SK-MEL-5 (cell line): ENCODE results near the gene KIZ. TPM values are rescaled to one million over a fixed set of nuclear protein-coding genes. Genes with fewer than 3 reads are reported as not detected.
A peak's percentile ranks its signal among the peaks of the same experiment; 100 is the strongest.

ENCODE experiments used
- DNase-seq: peaks from one replicate; pipeline ENCODE4 v3.0.0-alpha.2; 2016; ENCODE audit warnings: low read depth, low spot score
- in situ Hi-C: cut with HindIII; loops from 2 replicates; pipeline ENCODE4 v1.10.0; 2016; ENCODE audit warnings: low sequenced_read_pairs, high pct_unique_total_duplicates, low pct_unique_long_range_greater_than_20kb
- polyA plus RNA-seq, 2 experiments: library from polyadenylated mRNA; depleted of rRNA; stranded (reverse); fragments of >200 nt; gene quantifications; 2 replicates each; pipeline ENCODE4 v1.2.3, GENCODE V29; 2015
- total RNA-seq: library from RNA; depleted of rRNA; stranded (reverse); fragments of >200 nt; shearing (Covaris generic); gene quantifications from 2 replicates; pipeline ENCODE4 v1.2.3, GENCODE V29; 2014; rRNA removed

KIZ gene, protein sequence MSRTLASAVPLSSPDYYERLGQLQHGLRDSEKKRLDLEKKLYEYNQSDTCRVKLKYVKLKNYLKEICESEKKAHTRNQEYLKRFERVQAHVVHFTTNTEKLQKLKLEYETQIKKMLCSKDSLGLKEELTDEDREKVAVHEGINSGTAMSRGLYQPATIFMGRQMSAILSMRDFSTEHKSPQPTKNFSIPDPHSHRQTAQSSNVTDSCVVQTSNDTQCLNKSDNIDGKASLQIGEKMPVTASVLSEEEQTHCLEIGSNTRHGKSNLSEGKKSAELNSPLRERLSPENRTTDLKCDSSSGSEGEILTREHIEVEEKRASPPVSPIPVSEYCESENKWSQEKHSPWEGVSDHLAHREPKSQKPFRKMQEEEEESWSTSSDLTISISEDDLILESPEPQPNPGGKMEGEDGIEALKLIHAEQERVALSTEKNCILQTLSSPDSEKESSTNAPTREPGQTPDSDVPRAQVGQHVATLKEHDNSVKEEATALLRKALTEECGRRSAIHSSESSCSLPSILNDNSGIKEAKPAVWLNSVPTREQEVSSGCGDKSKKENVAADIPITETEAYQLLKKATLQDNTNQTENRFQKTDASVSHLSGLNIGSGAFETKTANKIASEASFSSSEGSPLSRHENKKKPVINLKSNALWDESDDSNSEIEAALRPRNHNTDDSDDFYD
- total RNA-seq = 16.5 and 18.9 TPM in 2 replicates
- polyA plus RNA-seq (2015; cell fraction: cytosol; rRNA removed) = 7.5 and 7.7 TPM in 2 replicates
- 32.2 and 49.7 TPM in 2 replicates for polyA plus RNA-seq (2015; cell fraction: nucleus; rRNA removed)

DNA sequence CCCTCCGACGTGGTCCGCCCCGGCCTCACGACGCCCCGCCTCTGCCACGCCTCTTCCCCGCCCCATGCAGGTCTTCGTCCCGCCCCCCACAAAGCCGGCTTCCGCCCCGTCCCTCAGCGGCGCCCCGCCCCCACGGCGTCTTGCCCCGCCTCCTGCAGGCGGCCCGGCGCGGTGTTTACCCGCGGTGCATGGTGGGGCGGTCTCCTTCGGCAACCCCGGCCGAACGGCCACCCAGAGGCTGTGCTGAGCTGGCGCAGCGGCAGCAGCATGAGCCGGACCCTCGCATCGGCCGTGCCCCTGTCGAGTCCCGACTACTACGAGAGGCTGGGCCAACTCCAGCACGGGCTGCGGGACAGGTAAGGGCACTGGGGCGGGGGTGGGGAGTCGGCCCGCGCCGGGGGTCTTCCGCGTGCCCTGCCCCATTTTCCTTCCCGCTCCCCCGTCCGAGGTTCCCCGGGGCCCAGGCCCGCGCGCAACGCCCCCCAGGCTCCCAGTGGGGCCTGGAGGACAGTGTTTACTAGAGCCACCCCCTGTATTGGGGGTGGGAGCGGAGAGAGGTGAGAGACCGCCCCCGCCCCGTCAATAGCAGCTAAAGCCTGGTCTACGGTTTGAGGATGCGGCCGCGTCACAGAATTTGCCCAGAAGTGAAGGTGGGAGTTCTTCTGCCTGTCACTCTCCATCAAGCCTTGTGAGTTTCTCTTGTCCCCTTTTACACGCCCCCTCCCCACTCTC is at the start of gene KIZ:
TSS of gene KIZ (plus strand) at position 234 of the 732 bp plus-strand sequence. CDS start at position 268, 34 bp downstream.
- in situ Hi-C loops = no loop called here
- DNase-seq = peak; percentile 95

DNA sequence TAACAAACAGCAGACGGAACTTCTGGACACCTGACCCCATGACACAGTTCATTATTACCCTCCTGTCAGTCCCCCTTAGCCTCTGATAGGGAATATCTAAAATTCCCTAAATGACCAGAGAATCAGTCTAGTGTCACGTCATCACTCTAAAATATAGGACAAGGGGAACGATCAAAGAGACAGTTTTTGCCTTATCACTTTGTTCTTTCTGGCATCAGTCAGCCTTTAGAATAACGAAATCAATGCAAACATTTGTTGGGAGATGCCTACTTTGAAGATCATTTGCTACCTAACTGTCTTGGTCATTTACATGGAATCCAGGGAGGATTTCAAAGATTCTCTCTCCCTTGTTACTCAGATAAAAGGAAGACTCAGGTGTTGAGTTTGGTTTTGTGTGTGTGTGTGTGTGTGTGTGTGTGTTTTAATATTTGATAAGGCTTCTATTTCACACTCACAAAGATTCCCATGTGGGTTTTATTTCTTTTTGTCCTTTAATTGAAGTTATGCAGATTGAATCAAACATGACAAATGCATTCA is 48.0 kb upstream of the KIZ start:
- no peak for DNase-seq
- in situ Hi-C loops = no loop called here

DNA sequence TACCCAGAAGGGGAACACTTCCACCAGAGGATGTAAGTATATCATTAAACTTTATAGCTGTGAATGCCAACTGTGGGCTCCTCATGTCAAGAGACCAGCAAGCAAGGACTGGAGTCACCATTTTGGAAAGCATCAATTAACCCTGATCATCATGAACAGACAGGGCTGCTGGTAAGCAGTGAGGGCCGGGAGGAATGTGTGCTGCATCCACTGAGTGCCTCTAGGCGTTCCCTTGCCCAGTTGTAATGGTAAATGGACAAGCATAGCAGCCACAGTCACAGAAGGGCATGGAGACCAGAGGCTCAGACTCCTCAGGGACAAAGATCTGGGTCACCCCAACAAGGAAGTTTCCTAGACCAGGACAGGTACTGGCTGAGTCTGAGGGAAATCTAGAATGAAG is 43.3 kb upstream of the KIZ start:
- in situ Hi-C loops = no loop called here
- peak; percentile 13 for DNase-seq

DNA sequence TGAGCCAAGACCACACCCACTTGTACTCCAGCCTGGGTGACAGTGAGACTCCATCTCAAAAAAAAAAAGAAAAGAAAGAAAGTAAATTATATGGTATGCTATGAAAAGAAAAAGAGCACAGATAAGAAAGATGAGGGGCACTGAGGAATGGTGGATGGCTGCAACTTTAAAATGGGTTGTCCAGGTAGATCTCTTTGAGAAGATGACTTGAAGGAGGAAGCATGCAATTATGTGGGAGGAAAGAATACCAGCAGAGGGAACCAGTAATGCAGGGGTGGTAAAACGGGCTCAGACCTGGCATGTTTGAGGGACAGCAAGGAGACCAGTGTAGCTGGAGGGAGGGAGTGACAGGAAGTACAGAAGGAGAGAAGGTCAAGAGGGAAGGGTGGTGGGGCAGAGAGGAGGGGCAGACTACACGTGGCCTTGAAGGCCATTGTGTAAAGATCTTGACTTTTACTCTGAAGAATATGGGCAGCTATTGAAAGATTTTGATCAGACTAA is 42.0 kb upstream of the KIZ start:
- no peak for DNase-seq
- in situ Hi-C loops = no loop called here

DNA sequence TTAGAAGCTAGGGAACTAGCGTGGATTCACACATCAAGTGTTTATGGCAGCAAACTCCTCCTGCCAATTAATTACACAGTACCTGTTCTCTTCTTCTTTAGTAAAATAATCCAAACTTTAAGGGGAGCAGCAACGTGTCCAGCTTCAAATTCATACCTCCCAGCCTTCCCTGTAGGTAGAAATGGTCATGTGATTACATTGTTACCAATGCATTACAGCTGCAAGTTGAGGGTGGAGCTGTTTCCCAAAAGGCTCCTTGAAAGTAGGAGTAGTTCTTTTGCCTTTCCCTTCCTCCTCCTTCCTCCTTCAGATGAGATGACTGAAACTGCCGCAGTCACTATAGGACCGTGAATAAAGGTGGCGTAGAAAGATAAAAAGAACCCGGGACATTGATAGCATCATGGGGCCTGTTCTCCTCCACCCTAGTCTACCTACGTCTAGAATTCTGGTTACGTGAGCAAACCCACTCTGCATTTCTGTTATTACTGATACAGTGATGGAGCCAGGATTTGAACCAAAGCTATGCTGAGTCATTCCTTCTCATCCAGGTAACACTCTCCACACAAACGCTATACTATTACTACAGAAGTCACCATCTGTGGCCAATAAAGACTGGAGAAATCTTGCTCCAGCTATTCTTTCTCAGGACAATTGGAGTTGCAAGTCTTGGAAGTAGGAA is 37.9 kb upstream of the KIZ start:
- no peak for DNase-seq
- in situ Hi-C loops = no loop called here

DNA sequence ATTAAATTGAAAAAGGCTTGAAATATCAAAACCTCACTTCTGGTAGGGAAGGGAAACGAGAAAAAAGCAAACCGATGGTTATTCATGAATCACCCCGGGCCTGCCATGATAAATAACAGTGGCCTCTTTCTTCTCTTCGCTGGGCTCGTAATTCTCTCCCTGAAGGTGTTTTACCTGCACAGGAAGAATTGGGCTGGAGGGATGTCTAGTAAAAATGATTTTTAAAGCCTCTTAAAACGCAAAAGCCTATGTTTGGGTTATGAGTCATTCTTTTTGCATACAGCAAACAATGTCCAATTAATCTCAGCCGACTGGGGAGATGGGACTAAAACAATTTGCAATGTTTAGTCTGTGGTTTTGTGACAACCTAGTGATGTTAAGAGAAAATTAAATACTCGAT is 36.5 kb upstream of the KIZ start:
- DNase-seq = no peak
- in situ Hi-C loops = no loop called here

DNA sequence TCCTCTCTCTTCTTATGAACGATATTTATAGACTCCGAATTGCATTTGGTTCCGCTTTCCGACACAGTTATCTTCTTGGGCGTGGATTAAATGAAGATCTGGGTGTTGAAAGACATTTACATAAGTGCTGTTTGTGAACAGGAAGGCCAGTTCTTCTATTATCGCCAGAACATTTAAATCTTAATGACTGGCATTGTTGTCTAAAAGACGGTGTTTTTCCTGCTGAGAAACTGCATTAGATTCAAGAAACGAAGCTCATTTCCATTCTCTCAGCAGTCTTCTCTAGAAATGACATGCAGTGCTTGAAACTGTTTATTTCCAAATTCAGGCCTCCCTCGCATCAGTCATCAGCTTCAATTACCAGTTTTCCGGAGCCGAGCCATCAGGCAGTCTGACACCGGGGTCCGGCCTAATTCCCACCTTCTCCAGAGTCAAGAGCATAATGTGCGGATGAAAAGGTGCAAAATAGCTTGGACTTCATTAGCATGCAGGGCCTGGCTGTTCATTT is 35.7 kb upstream of the KIZ start:
- no peak for DNase-seq
- in situ Hi-C loops = no loop called here

DNA sequence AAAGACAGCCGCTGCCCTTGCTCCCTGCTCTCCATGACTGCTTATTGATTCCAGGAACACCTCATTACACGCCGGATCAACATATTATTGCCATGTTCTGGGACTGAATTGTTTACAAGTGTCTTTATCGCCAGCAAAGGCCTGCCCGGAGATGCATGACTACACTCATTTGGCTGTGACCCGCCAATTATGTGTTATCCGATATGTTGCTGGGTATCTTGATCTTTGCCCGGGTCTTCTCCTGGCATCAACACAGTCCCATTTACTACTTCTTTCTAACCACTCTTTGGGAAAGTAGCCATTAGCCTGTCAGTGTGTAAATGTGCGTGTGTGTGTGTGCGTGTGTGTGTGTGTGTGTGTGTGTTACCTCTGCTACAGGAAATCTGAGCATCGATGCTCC is 35.2 kb upstream of the KIZ start:
- DNase-seq = no peak
- in situ Hi-C loops = no loop called here

DNA sequence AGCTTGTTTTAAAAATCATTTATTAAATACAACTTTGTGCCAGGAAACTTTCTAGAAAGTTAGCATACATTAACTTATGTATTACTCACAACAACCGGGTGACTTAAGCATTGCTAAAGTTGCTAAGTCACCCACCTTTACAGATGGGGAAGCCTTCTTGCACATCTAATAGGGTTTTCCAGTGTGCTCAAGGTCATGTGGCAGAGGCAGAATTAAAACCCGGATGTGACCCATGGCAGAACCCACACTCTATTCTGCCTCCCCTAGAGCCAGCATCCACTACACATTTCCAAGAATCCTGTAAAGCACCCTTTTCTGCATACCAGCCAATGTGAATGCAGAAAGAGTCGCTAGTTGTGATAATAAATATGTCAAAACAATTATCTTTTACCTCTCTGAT is 33.1 kb upstream of the KIZ start:
- in situ Hi-C loops = no loop called here
- DNase-seq = no peak

DNA sequence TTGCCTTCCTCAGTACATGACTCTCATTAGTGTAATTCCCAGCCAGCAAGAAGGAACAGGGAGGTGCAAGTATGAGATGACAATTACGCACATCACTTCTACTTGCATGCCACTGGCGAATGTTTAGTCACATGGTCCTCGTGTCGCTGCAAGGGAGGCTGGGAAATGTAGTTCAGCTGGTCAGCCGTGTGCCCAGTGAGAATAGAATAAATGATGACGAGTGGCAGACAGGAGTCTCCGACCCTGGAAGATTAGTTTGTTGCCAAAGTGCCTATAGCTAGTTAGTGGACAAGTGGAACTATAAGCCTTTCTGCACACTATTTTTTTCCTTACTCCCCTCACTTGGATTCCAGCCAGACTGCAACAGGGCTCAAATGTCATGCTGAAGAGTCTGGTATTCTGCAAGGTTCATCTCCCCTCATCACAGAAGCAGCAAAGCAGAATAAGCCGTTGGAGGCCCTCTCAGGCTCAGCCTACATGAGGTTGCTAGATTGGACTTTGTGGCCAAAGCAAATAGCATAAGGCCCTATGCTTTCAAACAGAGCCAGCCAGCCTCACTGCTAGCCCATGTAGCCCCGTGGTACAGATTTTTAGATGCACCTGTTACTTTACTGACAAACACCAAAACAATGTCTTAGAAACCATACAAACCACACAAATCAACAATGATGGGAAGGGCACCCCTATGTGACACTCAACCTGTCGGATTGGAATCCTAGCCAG is 29.4 kb upstream of the KIZ start:
- peak; percentile 80 for DNase-seq
- in situ Hi-C loops = no loop called here

DNA sequence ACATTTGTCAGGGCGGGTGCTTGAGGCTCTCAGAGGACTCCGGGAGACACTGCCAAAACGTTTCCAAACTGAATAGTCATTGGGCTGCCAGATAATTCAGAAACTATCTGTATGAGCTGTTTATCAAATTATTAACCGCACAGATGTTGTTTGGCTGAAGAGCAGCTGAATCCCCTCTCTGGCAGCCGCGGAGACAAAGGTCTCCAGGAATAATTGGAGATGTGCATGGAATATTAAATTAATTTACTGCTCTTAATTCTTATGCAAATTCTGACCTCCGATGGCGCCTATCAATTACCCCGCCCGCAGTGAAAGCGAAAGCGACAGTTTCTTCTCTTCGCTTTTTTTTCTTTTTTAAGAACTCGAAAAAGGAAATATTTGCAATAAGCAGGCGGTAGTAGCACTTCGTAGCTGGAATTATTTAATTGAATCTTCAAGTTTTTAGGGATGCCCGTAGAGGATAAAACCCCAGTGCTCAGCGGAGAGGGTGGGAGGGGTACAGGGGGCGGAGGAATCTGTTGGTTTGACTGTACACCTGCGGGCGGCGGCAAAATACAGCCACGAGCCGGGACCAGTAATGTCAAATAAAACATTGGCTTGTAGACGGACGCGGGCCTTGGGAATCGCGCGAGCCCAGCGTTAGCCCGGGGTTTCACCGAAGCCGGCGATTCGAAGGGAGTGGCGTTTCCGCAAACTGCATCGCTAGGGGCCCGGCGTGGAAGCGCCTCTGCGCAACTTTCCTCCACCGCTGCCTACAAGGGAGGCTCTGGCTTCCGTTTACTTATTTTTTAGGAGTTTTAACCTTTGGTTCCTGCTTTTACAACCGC is 25.9 kb upstream of the KIZ start:
- in situ Hi-C loops = no loop called here
- DNase-seq = no peak

DNA sequence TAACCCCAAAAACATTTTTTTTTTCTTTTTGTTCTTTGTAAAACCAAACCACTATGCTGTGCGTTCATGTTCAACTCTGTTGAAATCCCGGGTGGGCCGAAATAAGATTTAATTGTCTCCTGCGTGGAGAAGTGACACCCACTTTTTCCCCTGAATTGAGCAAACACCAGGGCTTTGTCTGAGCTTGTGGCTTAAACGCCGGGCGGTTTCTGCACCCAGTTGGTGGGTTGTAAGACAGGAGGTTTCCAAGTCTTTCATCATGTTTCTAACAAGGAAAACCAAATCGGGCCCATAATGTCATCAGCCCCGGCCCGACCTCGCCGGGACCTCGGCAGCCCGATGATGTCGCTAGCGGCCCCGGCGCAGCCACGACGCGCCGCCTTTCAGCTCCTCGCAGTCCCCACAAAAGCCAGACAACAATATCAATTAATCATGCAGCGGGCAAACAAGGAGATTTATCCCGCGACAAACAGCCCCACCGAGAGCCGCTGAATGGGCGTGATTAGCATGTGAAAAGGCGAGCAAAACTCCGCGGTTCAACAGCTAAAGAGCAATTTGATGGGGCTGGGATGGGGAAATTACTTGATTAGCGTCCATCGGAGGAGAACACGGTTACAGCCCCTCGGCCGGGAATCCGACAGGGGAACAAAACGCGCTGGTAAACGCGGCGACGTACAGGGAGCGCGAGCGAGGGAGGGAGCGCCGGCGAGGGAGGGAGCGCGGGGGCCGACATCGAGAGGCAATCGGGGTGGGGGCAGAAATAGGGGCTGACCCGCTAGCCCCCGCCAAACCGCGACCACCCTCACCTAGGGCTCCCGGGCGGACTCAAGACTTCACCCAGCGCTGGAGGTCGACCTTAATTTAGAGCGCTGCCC is 25.1 kb upstream of the KIZ start:
- DNase-seq = no peak
- in situ Hi-C loops = no loop called here

DNA sequence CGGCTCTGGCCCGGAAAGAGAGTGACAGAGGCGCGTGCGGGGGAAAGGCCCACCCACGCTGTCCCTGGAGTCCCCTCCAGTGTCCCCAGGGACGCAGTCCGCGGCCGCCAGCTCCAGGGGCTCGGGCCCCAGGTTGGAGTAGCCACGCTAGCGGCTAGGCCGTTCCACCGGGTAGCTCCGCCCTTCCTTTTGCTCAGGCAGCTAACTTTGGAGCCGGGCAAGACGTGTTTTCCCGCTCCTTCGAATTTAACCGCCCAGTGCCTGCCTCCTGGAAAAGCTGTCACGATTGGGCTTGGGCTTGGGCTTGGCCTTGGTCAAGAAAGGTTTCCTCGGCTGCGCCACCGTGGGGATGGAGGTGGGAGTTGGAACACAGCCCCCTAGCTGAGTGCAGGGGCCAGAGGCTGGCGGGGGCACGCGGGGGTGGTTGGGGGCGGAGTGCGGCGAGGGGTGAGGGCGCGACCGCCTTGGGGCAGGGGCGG is 24.4 kb upstream of the KIZ start:
- no peak for DNase-seq
- in situ Hi-C loops = no loop called here

DNA sequence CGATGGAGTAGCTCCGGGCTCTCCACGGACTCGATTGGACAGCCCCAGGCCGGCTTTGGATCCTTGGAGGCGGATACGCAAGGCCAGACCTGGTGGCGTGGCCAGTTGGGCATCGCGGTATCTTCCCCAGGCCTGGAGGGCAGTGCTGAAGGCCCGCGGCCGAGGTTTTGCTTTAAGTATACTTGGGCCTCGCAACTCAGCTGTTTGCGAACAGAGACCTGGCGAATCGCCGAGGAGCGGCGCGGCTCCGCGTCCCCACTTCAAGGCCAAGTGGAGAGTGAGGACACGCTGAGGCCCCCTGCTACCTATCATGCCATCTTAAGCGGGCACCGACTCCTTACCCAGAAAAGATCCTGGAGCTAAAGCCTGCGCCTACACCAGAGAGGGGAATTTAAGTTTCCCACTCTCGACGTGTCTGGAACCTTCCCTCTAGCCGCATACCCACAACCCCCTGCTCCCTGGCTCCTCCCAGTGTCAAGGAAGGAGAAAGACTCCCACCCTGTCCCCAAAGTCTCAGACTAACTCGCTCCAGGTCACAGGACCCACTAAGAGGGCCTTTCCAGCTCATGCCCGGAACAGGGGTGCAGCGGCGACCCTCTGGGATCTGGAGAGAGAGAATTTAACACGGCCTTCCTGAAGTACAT is 23.8 kb upstream of the KIZ start:
- no peak for DNase-seq
- in situ Hi-C loops = no loop called here
